ENCODE data around the gene TNFRSF1B. TPM values are rescaled to one million over a fixed set of nuclear protein-coding genes. Genes with fewer than 3 reads are reported as not detected.
A peak's percentile ranks its signal among the peaks of the same experiment; 100 is the strongest.

Gene TNFRSF1B
- total and polyA plus RNA-seq, 9 of the 15 experiments (the other 6 are each of a cell fraction or from before 2014, with no cell fraction given), result 8.8 to 91.3 (median 36.0) TPM

DNA sequence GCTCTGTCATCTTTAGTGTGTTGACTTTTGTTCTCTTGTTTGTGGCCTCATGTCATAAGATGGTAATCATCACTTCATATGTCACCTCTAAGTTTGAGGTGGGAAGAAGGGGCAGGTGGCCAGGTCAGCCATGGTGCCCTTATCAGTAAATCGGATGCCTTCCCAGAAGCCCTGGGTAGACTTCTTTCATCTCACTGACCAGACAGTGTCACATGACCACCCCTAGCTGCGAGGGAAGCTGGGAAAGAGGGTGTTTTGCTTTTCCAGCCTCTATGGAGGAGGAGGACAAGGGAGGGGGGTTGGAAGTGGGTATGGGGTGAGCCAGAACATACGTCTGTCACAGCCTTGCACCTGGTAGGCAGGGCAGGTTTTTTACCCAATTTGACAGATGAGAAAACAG is 28.6 kb downstream of the TNFRSF1B start:
- in situ Hi-C loops (cut with MboI), result no loop called here
- Histone ChIP-seq H3K27ac (ENCODE audit: extremely low read depth, low read depth, low read length) (no peak overlapping the region), H3K4me1 (replicated peaks in 1 of 2; ENCODE audit: control insufficient read depth in 2 of 2, insufficient read depth in 2 of 2, low read length in 2 of 2) (peaks cover 7 to 19% of the 10 kb centered on the region in 2 experiments), H3K27me3 (ENCODE audit: control insufficient read depth in 2 of 2, insufficient read depth in 2 of 2, low read length in 2 of 2) (no peaks in the 10 kb centered on the region), H3K36me3 (ENCODE audit: control insufficient read depth, insufficient read depth, low read length) (peaks cover 74% of the 10 kb centered on the region), H3K9ac (ENCODE audit: insufficient read depth in 1 of 2, low read depth in 2 of 2, low read length in 2 of 2) (no peak overlapping the region; a peak in 1 of 4 replicates), H3K9me3 (replicated peaks; ENCODE audit: control insufficient read depth, insufficient read depth, low read depth, low read length) (no peaks in the 10 kb centered on the region), H3K79me2 (ENCODE audit: control insufficient read depth, insufficient read depth, low read length) (no peaks in the 10 kb centered on the region), H2AFZ (ENCODE audit: low read depth, low read length) (no peak overlapping the region), H4K20me1 (replicated peaks; ENCODE audit: control insufficient read depth, insufficient read depth, low read length) (peaks cover 2% of the 10 kb centered on the region; the same call in 1 of the 2 replicates), H3K4me2 (ENCODE audit: insufficient read depth, low read length) (no peak overlapping the region), H3K4me3 (no peak overlapping the region), H3K9me1 (ENCODE audit: control insufficient read depth, insufficient read depth, low read length) (peaks cover 8% of the 10 kb centered on the region)
- ATAC-seq, result peak; percentile 61
- intact Hi-C loops (cut with micrococcal nuclease), result no loop called here
- WGBS (ENCODE audit: insufficient coverage, low coverage, missing lambda C conversion rate), result 26% methylated on average over 3 of the region's 3 CpGs
- ChIA-PET CTCF (ENCODE audit: low intra/inter-chr PET ratio) (no interaction called here), POLR2A (interaction anchor here (0.7 kb wide), 1 partner anchor 92 kb away, joined by 3 read pairs; no protein-coding TSS in a partner anchor)
- FAIRE-seq, result peak; percentile 57
- peak in 1 of 4 experiments; percentile 43 for DNase-seq (ENCODE audit: extremely low read depth in 1 of 4, low spot score in 3 of 4)
- no TSS peak for BruUV-seq (replicated peaks)
- TF ChIP-seq ZNF76 (CRISPR knock-in tag; IDR thresholded peaks at IDR 0.05; ENCODE audit: borderline replicate concordance) (no peak), EP300 (IDR thresholded peaks at IDR 0.05; ENCODE audit: low read length) (no peak), CXXC5 (CRISPR knock-in tag; IDR thresholded peaks at IDR 0.05) (0 out of 2 replicates have a peak, but pooled peaks have one; percentile 20), TFE3 (CRISPR knock-in tag; IDR thresholded peaks at IDR 0.05) (peak; percentile 95), WHSC1 (IDR thresholded peaks at IDR 0.05; ENCODE audit: low read length) (no peak), SUPT5H (IDR thresholded peaks at IDR 0.05) (no peak), RBM39 (optimal IDR thresholded peaks at IDR 0.05; ENCODE audit: low read depth, low read length) (no peak), RAD51 (IDR thresholded peaks at IDR 0.05; ENCODE audit: borderline replicate concordance, low read depth) (peak; percentile 87), ARID1B (IDR thresholded peaks at IDR 0.05) (0 out of 2 replicates have a peak, but pooled peaks have one; percentile 6), HDAC8 (tag; IDR thresholded peaks at IDR 0.05) (no peak), ZNF584 (CRISPR knock-in tag; IDR thresholded peaks at IDR 0.05; ENCODE audit: low read depth) (no peak), SIN3B (IDR thresholded peaks at IDR 0.05; ENCODE audit: low read depth) (no peak), MEIS2 (IDR thresholded peaks at IDR 0.05; ENCODE audit: partially characterized antibody) (peak; percentile 18)
- TF ChIP-seq, protein P1, sequence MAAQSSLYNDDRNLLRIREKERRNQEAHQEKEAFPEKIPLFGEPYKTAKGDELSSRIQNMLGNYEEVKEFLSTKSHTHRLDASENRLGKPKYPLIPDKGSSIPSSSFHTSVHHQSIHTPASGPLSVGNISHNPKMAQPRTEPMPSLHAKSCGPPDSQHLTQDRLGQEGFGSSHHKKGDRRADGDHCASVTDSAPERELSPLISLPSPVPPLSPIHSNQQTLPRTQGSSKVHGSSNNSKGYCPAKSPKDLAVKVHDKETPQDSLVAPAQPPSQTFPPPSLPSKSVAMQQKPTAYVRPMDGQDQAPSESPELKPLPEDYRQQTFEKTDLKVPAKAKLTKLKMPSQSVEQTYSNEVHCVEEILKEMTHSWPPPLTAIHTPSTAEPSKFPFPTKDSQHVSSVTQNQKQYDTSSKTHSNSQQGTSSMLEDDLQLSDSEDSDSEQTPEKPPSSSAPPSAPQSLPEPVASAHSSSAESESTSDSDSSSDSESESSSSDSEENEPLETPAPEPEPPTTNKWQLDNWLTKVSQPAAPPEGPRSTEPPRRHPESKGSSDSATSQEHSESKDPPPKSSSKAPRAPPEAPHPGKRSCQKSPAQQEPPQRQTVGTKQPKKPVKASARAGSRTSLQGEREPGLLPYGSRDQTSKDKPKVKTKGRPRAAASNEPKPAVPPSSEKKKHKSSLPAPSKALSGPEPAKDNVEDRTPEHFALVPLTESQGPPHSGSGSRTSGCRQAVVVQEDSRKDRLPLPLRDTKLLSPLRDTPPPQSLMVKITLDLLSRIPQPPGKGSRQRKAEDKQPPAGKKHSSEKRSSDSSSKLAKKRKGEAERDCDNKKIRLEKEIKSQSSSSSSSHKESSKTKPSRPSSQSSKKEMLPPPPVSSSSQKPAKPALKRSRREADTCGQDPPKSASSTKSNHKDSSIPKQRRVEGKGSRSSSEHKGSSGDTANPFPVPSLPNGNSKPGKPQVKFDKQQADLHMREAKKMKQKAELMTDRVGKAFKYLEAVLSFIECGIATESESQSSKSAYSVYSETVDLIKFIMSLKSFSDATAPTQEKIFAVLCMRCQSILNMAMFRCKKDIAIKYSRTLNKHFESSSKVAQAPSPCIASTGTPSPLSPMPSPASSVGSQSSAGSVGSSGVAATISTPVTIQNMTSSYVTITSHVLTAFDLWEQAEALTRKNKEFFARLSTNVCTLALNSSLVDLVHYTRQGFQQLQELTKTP (IDR thresholded peaks at IDR 0.05; ENCODE audit: low read depth in 1 of 2, partially characterized antibody in 2 of 2), result peak in 1 of 2 experiments; percentile 82
- TF ChIP-seq, protein P2, sequence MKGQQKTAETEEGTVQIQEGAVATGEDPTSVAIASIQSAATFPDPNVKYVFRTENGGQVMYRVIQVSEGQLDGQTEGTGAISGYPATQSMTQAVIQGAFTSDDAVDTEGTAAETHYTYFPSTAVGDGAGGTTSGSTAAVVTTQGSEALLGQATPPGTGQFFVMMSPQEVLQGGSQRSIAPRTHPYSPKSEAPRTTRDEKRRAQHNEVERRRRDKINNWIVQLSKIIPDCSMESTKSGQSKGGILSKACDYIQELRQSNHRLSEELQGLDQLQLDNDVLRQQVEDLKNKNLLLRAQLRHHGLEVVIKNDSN (CRISPR knock-in tag; IDR thresholded peaks at IDR 0.05), result peak; percentile 75
- TF ChIP-seq, protein P3, sequence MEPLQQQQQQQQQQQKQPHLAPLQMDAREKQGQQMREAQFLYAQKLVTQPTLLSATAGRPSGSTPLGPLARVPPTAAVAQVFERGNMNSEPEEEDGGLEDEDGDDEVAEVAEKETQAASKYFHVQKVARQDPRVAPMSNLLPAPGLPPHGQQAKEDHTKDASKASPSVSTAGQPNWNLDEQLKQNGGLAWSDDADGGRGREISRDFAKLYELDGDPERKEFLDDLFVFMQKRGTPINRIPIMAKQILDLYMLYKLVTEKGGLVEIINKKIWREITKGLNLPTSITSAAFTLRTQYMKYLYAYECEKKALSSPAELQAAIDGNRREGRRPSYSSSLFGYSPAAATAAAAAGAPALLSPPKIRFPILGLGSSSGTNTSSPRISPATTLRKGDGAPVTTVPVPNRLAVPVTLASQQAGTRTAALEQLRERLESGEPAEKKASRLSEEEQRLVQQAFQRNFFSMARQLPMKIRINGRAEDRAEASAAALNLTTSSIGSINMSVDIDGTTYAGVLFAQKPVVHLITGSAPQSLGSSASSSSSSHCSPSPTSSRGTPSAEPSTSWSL (CRISPR knock-in tag; IDR thresholded peaks at IDR 0.05; ENCODE audit: borderline replicate concordance), result no peak
